RCC 7860 (cell line): ENCODE measurements around the gene TMEM9.

Source experiments
- DNase-seq: peaks from one replicate; pipeline ENCODE4 v3.0.0-alpha.2; 2015; ENCODE audit warnings: low spot score
- FAIRE-seq: peaks from 2 replicates; lab custom pipeline; 2012; peaks lifted over from hg19 to GRCh38; lab: Jason Lieb, UNC

Gene TMEM9

GRCh38 chr1:201146626-201147390 lies 7.5 kb downstream of the TMEM9 start:
- FAIRE-seq = no peak
- no peak for DNase-seq

GRCh38 chr1:201145816-201146215 lies 8.5 kb downstream of the TMEM9 start:
- no peak for DNase-seq

GRCh38 chr1:201145132-201145531 lies 9.1 kb downstream of the TMEM9 start:
- DNase-seq (no peak), FAIRE-seq (no peak)

More at GRCh38 chr1:201145816-201146215, 8.5 kb downstream of the TMEM9 start:
- no peak for FAIRE-seq

GRCh38 chr1:201144701-201145100 lies 9.6 kb downstream of the TMEM9 start:
- FAIRE-seq = no peak
- no peak for DNase-seq

- FAIRE-seq (no peak), DNase-seq (no peak)
Observed at GRCh38 chr1:201143726-201144635, 10.3 kb downstream of the TMEM9 start.

- FAIRE-seq (no peak), DNase-seq (no peak)
Observed at GRCh38 chr1:201142849-201143725, 11.2 kb downstream of the TMEM9 start.

GRCh38 chr1:201142011-201142848 lies 12.0 kb downstream of the TMEM9 start:
- FAIRE-seq = no peak
- no peak for DNase-seq

GRCh38 chr1:201141418-201141817 lies 12.9 kb downstream of the TMEM9 start:
- DNase-seq (no peak), FAIRE-seq (no peak)

GRCh38 chr1:201140941-201141260 lies 13.4 kb downstream of the TMEM9 start:
- FAIRE-seq = no peak
- no peak for DNase-seq

GRCh38 chr1:201140235-201140940 lies 13.9 kb downstream of the TMEM9 start:
- FAIRE-seq (no peak), DNase-seq (no peak)

- FAIRE-seq = no peak
- no peak for DNase-seq
Observed at GRCh38 chr1:201139756-201140155, 14.5 kb downstream of the TMEM9 start.

GRCh38 chr1:201139306-201139705 lies 15.0 kb downstream of the TMEM9 start:
- DNase-seq (no peak), FAIRE-seq (no peak)

GRCh38 chr1:201138311-201138840 lies 15.9 kb downstream of the TMEM9 start:
- FAIRE-seq (no peak), DNase-seq (no peak)

GRCh38 chr1:201137579-201138310 lies 16.5 kb downstream of the TMEM9 start:
- FAIRE-seq (peak; percentile 93), DNase-seq (peak; percentile 83)

GRCh38 chr1:201137024-201137392 lies 17.3 kb downstream of the TMEM9 start:
- DNase-seq = no peak
- no peak for FAIRE-seq

GRCh38 chr1:201136355-201137023 lies 17.8 kb downstream of the TMEM9 start:
- FAIRE-seq (no peak), DNase-seq (no peak)

GRCh38 chr1:201134405-201134804 lies 19.9 kb downstream of the TMEM9 start:
- DNase-seq = no peak

GRCh38 chr1:201131398-201131797 lies 22.9 kb downstream of the TMEM9 start:
- FAIRE-seq (no peak), DNase-seq (no peak)

More at GRCh38 chr1:201134405-201134804, 19.9 kb downstream of the TMEM9 start:
- no peak for FAIRE-seq
